ENCODE measurements around the gene DFFB.

The DFFB gene

DNA sequence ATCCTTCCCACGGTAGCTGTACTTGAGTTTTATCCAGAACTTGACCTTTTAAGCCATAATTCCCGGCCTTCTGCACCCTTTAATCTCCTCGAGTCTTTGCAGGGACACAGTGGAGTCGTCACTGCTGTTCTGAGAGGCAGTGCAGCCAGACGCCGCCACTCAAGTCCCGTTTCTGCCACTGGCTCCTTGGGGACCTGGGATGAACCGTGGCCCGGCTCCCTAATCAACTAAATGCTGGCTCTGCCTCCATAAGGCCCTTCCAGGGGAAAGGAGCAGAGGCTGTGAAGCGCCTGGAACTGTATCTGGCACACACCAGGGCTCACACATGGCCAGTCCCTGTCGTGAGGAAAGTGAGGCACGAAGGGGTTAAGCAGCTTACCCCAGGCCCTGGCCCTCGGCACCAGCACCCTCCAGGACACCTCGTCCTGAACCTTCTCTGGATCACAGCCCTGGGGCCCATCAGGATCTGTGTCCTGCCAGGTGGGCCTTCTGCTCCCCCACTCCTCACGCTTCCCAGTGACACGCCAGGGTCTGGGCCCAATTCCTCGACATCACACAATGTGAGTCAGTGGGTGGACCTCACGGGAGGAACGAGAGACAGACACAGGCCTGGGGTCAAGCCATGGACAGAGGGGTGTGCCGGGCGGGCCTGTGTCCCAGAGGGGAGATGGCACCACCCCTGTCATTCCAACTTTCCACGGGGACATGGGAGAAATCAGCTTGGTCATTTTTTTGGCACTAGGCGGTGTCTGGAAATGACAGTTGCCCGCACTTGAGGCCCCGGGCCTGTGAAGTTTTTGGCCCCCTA lies 66.3 kb downstream of the DFFB start:
- H3K4me1 ChIP-seq (ENCODE audit: control insufficient read depth in 2 of 2, insufficient read depth in 2 of 2, low read length in 2 of 2) = no peaks in the 10 kb centered on the region
- no peaks in the 10 kb centered on the region for H3K27me3 ChIP-seq (ENCODE audit: control insufficient read depth in 2 of 2, insufficient read depth in 2 of 2, low read length in 2 of 2)
- H3K4me3 ChIP-seq (ENCODE audit: low read length in 2 of 2) = no peak overlapping the region
- no peaks in the 10 kb centered on the region for H3K36me3 ChIP-seq (ENCODE audit: control insufficient read depth in 2 of 2, insufficient read depth in 2 of 2, low read length in 2 of 2)
- no peak overlapping the region for H3K9ac ChIP-seq (ENCODE audit: low read depth in 1 of 2, low read length in 2 of 2)
- no peak overlapping the region for H3K27ac ChIP-seq (ENCODE audit: low read depth in 2 of 2, low read length in 2 of 2)
- no peaks in the 10 kb centered on the region for H3K9me3 ChIP-seq (ENCODE audit: control insufficient read depth in 2 of 2, low read length in 2 of 2)

DNA sequence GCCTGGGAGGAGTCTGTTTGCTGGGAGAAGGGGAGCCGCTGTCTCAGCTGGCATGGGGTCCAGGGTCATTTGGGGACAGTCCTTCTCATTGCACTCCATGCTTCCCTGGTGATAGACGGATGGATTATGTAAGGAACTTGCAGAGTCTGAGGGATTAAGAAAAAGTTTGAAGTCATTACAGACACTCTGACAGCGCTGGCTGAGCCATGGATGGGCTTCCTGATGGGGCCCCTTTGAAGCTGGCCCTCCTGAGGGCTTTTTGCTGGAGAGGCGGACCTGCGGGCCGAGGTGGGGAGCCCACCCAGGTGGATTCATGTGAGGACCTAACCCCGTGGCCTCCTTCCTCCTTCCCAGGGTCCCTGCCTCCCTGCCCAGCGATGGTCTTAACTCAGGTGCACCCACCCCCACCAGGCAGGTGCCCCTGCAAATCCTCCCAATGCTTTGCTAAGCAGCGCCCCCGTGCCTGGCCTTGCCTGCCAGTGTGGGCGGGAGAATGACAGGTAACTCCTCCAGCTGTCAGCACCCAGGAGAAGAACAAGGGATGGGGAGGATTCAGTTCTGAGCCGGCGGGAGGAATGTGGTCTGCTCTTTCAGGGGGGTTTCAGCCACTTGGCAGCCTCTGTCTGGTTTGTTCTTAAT lies 67.0 kb downstream of the DFFB start:
- H3K9me3 ChIP-seq (ENCODE audit: control insufficient read depth in 2 of 2, low read length in 2 of 2) = no peaks in the 10 kb centered on the region
- H3K4me3 ChIP-seq (ENCODE audit: low read length in 2 of 2) = no peak overlapping the region
- no peaks in the 10 kb centered on the region for H3K4me1 ChIP-seq (ENCODE audit: control insufficient read depth in 2 of 2, insufficient read depth in 2 of 2, low read length in 2 of 2)
- no peak overlapping the region for H3K27ac ChIP-seq (ENCODE audit: low read depth in 2 of 2, low read length in 2 of 2)
- no peaks in the 10 kb centered on the region for H3K27me3 ChIP-seq (ENCODE audit: control insufficient read depth in 2 of 2, insufficient read depth in 2 of 2, low read length in 2 of 2)
- no peak overlapping the region for H3K9ac ChIP-seq (ENCODE audit: low read depth in 1 of 2, low read length in 2 of 2)
- no peaks in the 10 kb centered on the region for H3K36me3 ChIP-seq (ENCODE audit: control insufficient read depth in 2 of 2, insufficient read depth in 2 of 2, low read length in 2 of 2)

GRCh38 chr1:3924825-3925220 lies 67.5 kb downstream of the DFFB start:
- H3K36me3 ChIP-seq (ENCODE audit: control insufficient read depth in 2 of 2, insufficient read depth in 2 of 2, low read length in 2 of 2) = no peaks in the 10 kb centered on the region
- no peak overlapping the region for H3K4me3 ChIP-seq (ENCODE audit: low read length in 2 of 2)
- no peaks in the 10 kb centered on the region for H3K9me3 ChIP-seq (ENCODE audit: control insufficient read depth in 2 of 2, low read length in 2 of 2)
- H3K4me1 ChIP-seq (ENCODE audit: control insufficient read depth in 2 of 2, insufficient read depth in 2 of 2, low read length in 2 of 2) = no peaks in the 10 kb centered on the region
- no peak overlapping the region for H3K27ac ChIP-seq (ENCODE audit: low read depth in 2 of 2, low read length in 2 of 2)
- no peaks in the 10 kb centered on the region for H3K27me3 ChIP-seq (ENCODE audit: control insufficient read depth in 2 of 2, insufficient read depth in 2 of 2, low read length in 2 of 2)
- no peak overlapping the region for H3K9ac ChIP-seq (ENCODE audit: low read depth in 1 of 2, low read length in 2 of 2)

- H3K27me3 ChIP-seq (ENCODE audit: control insufficient read depth in 2 of 2, insufficient read depth in 2 of 2, low read length in 2 of 2) = no peaks in the 10 kb centered on the region
- no peak overlapping the region for H3K9ac ChIP-seq (ENCODE audit: low read depth in 1 of 2, low read length in 2 of 2)
- no peak overlapping the region for H3K27ac ChIP-seq (ENCODE audit: low read depth in 2 of 2, low read length in 2 of 2)
- no peak overlapping the region for H3K4me3 ChIP-seq (ENCODE audit: low read length in 2 of 2)
- no peaks in the 10 kb centered on the region for H3K4me1 ChIP-seq (ENCODE audit: control insufficient read depth in 2 of 2, insufficient read depth in 2 of 2, low read length in 2 of 2)
- no peaks in the 10 kb centered on the region for H3K9me3 ChIP-seq (ENCODE audit: control insufficient read depth in 2 of 2, low read length in 2 of 2)
- H3K36me3 ChIP-seq (ENCODE audit: control insufficient read depth in 2 of 2, insufficient read depth in 2 of 2, low read length in 2 of 2) = no peaks in the 10 kb centered on the region
Observed at GRCh38 chr1:3925256-3925655, 68.0 kb downstream of the DFFB start.

GRCh38 chr1:3925762-3926161 lies 68.5 kb downstream of the DFFB start:
- H3K27me3 ChIP-seq (ENCODE audit: control insufficient read depth in 2 of 2, insufficient read depth in 2 of 2, low read length in 2 of 2) = no peaks in the 10 kb centered on the region
- H3K27ac ChIP-seq (ENCODE audit: low read depth in 2 of 2, low read length in 2 of 2) = no peak overlapping the region
- H3K9ac ChIP-seq (ENCODE audit: low read depth in 1 of 2, low read length in 2 of 2) = no peak overlapping the region
- no peaks in the 10 kb centered on the region for H3K4me1 ChIP-seq (ENCODE audit: control insufficient read depth in 2 of 2, insufficient read depth in 2 of 2, low read length in 2 of 2)
- no peaks in the 10 kb centered on the region for H3K9me3 ChIP-seq (ENCODE audit: control insufficient read depth in 2 of 2, low read length in 2 of 2)
- no peak overlapping the region for H3K4me3 ChIP-seq (ENCODE audit: low read length in 2 of 2)
- no peaks in the 10 kb centered on the region for H3K36me3 ChIP-seq (ENCODE audit: control insufficient read depth in 2 of 2, insufficient read depth in 2 of 2, low read length in 2 of 2)

DNA sequence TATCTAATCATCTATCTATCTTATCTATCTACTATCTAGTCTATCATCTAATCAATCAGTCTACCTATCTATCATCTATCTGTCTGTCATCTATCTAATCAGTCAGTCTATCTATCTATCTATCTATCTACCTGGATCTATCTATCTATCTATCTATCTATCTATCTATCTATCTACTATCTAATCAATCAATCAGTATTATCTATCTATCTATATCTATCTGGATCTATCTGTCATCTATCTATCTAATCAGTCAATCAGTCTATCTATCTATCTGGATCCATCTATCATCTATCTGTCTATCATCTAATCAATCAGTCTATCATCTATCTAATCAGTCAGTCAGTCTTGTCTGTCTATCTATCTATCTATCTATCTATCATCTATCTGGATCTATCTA lies 69.7 kb downstream of the DFFB start:
- no peaks in the 10 kb centered on the region for H3K36me3 ChIP-seq (ENCODE audit: control insufficient read depth in 2 of 2, insufficient read depth in 2 of 2, low read length in 2 of 2)
- H3K27ac ChIP-seq (ENCODE audit: low read depth in 2 of 2, low read length in 2 of 2) = no peak overlapping the region
- H3K4me3 ChIP-seq (ENCODE audit: low read length in 2 of 2) = no peak overlapping the region
- H3K4me1 ChIP-seq (ENCODE audit: control insufficient read depth in 2 of 2, insufficient read depth in 2 of 2, low read length in 2 of 2) = no peaks in the 10 kb centered on the region
- no peaks in the 10 kb centered on the region for H3K9me3 ChIP-seq (ENCODE audit: control insufficient read depth in 2 of 2, low read length in 2 of 2)
- H3K27me3 ChIP-seq (ENCODE audit: control insufficient read depth in 2 of 2, insufficient read depth in 2 of 2, low read length in 2 of 2) = peaks cover 0 to 7% of the 10 kb centered on the region in 2 donors
- H3K9ac ChIP-seq (ENCODE audit: low read depth in 1 of 2, low read length in 2 of 2) = no peak overlapping the region

- Histone ChIP-seq H3K4me3 (ENCODE audit: low read length in 2 of 2) (no peak overlapping the region), H3K9me3 (ENCODE audit: control insufficient read depth in 2 of 2, low read length in 2 of 2) (no peaks in the 10 kb centered on the region), H3K9ac (ENCODE audit: low read depth in 1 of 2, low read length in 2 of 2) (no peak overlapping the region), H3K4me1 (ENCODE audit: control insufficient read depth in 2 of 2, insufficient read depth in 2 of 2, low read length in 2 of 2) (no peaks in the 10 kb centered on the region), H3K27ac (ENCODE audit: low read depth in 2 of 2, low read length in 2 of 2) (no peak overlapping the region), H3K36me3 (ENCODE audit: control insufficient read depth in 2 of 2, insufficient read depth in 2 of 2, low read length in 2 of 2) (no peaks in the 10 kb centered on the region), H3K27me3 (ENCODE audit: control insufficient read depth in 2 of 2, insufficient read depth in 2 of 2, low read length in 2 of 2) (peaks cover 0 to 7% of the 10 kb centered on the region in 2 donors)
Observed at GRCh38 chr1:3928586-3928985, 71.3 kb downstream of the DFFB start.

- Histone ChIP-seq H3K27ac (ENCODE audit: low read depth in 2 of 2, low read length in 2 of 2) (no peak overlapping the region), H3K9ac (ENCODE audit: low read depth in 1 of 2, low read length in 2 of 2) (no peak overlapping the region), H3K36me3 (ENCODE audit: control insufficient read depth in 2 of 2, insufficient read depth in 2 of 2, low read length in 2 of 2) (no peaks in the 10 kb centered on the region), H3K4me1 (ENCODE audit: control insufficient read depth in 2 of 2, insufficient read depth in 2 of 2, low read length in 2 of 2) (no peaks in the 10 kb centered on the region), H3K4me3 (ENCODE audit: low read length in 2 of 2) (no peak overlapping the region), H3K27me3 (ENCODE audit: control insufficient read depth in 2 of 2, insufficient read depth in 2 of 2, low read length in 2 of 2) (peaks cover 0 to 7% of the 10 kb centered on the region in 2 donors), H3K9me3 (ENCODE audit: control insufficient read depth in 2 of 2, low read length in 2 of 2) (no peaks in the 10 kb centered on the region)
Observed at GRCh38 chr1:3929126-3929525, 71.8 kb downstream of the DFFB start.

- peaks cover 0 to 7% of the 10 kb centered on the region in 2 donors for H3K27me3 ChIP-seq (ENCODE audit: control insufficient read depth in 2 of 2, insufficient read depth in 2 of 2, low read length in 2 of 2)
- H3K4me1 ChIP-seq (ENCODE audit: control insufficient read depth in 2 of 2, insufficient read depth in 2 of 2, low read length in 2 of 2) = no peaks in the 10 kb centered on the region
- H3K9me3 ChIP-seq (ENCODE audit: control insufficient read depth in 2 of 2, low read length in 2 of 2) = no peaks in the 10 kb centered on the region
- no peak overlapping the region for H3K9ac ChIP-seq (ENCODE audit: low read depth in 1 of 2, low read length in 2 of 2)
- no peak overlapping the region for H3K4me3 ChIP-seq (ENCODE audit: low read length in 2 of 2)
- no peaks in the 10 kb centered on the region for H3K36me3 ChIP-seq (ENCODE audit: control insufficient read depth in 2 of 2, insufficient read depth in 2 of 2, low read length in 2 of 2)
- H3K27ac ChIP-seq (ENCODE audit: low read depth in 2 of 2, low read length in 2 of 2) = no peak overlapping the region
Observed at GRCh38 chr1:3930301-3931006, 73.2 kb downstream of the DFFB start.
